GM18511 (cell line): ENCODE results near the gene CCT3.

Source experiments
- ATAC-seq: cut with Tn5 transposase; IDR thresholded peaks from one replicate; pipeline ENCODE4 v1.9.1; 2021; ENCODE audit warnings: mild to moderate bottlenecking, moderate library complexity; ENCODE audit not compliant: unreplicated experiment

The CCT3 gene

DNA sequence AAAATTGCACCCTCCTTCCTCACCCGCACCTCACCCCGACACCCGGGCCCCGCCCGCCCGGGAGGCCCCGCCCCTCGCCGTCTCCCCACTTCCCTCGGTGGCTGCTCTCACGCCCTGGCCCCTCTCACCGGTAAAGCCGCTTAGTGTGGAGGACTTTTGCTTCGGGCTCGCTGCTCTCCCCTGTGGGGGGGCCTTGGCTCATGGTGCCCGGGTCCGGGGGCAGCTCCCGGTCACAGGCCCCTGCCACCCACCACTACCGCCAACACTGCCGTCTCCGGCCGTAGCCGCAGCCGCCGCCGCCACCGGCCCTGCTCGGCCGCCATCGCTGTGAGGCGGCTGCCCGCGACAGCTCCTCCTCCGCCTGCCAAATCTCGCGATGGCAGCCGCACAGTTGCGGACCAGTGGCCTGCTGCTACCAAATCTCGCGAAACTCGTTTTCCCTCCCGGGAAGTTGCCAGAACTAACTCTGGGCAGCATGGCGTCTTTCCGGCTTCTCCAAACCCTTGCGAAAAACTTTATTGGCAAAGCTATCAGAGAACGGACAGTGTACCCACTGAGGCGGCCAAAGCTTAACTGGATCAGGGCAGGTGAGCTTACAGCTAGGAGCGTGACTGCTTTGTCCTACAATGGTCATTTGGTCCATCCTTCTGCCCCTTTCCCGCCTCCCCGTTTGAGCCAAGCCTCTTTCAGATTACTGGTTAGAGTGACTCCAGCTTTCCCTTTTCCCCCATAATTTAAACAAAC lies 55.4 kb downstream of the CCT3 start, which contains the start of gene SMG5:
Gene SMG5, minus strand, starts transcription at position 347 of the 744 bp plus-strand sequence. Its CDS starts 145 bp downstream, at position 202.
- peak; percentile 86 for ATAC-seq

DNA sequence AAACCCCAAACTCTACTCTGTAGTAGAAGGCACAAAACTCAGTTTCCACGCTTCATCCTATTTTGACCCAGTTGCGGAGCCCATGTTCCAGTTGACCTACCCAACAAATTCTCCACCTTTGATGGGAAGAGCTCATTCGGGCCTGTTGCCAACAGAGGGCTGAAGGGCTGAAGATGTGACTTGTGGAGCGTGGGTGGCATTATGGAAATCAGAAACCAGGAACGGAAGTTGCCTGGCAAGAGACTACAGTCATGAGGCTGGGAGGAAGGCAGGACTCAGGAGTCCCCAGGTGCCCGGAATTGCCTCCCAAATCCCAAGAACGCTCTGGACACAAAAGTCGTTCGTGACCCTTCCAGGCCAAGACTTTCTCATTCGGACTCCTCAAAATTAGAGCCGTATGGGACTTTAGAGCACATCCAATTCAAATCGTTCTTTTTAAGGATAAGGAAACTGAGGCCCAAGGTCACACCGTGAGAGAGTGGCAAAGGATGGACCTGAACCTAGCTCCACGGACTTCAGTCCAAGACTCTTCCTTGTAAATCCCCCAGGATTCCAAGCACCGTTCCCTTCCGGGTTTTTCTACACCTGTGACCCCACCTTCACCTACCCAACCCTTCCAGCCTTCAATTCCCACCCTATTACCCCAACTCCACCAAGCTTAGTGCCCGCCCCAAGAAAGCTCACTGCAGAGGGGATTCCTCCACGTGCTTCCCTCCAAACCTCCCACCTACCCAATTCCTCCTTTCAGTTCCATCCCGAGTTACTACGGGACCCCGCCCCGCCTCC lies 56.2 kb downstream of the CCT3 start:
- ATAC-seq, result peak; percentile 9

DNA sequence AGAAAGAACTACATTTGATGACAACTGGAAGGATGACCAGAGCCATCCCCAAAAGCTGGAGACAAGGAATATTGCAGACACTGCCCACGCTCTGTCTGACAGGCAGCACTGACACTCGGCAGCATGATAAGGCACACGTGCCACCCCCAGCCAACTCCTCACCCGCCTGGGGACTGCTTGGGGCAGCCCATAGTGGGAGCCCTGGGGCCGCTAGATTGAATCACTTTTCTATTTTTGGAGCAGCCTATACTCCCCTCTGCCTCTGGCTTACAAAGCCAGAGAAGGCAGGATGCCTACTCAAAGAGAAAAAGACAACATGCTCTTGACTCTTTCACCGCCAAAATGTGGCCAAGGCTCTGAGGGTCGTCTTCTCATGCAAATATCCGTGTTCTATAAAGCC lies 56.8 kb downstream of the CCT3 start:
- peak; percentile 49 for ATAC-seq

DNA sequence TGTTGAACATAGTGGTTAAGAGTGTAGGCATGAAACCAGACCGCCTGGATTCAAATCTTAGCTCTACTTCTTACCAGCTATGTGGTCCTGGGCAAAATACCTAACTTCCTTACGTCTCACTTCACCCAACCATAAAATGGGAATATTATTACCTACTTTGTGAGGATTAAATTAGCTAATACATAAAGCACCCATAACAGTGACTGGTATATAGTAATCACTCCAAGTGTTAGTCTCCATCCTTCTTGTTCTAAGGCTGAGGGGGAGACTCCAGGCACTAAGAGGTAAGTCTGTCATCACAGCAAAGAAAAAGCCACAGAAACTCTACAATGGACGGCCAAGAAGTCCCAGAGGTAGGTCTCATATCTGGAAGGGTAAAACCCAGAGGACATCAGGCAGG lies 58.3 kb downstream of the CCT3 start:
- no peak for ATAC-seq

DNA sequence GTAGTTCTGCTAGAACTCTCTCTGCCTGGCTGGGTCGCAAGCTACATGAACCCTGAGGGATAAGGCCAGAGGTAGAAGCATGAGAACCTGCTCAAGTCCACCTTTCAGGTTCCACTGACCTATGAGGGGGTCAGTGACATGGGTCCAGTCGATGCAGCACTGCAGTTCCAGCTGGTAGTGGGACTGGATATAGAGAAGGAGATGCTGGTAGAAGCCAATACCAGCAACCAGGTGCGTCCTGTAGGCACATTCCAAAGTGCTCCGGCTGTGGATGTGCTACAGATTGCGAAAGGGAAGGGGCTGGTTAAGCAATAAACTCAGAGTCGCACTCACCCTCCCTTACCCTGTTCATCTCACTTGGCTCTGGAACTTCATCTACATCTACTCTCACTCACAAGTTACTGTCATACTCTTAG lies 61.1 kb downstream of the CCT3 start:
- no peak for ATAC-seq

DNA sequence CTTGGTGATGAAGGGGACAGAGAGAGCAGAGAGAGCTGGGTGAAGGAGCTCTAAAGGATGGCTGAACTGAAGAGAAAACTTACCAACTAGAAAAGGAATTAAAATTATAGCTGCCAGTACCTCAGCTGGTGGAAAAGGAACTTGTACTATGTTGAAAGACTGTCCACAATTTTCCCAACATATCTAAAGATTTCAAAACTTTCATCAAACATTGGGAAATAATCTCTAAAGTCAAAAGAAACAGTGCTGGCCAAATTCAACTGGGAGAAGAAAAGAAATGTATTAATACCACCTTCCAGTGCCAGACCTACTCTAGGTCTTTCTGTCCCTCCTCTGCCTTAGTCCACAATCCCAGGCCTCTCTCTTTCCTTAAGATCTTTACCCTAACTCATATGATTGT lies 61.6 kb downstream of the CCT3 start:
- ATAC-seq, result no peak

DNA sequence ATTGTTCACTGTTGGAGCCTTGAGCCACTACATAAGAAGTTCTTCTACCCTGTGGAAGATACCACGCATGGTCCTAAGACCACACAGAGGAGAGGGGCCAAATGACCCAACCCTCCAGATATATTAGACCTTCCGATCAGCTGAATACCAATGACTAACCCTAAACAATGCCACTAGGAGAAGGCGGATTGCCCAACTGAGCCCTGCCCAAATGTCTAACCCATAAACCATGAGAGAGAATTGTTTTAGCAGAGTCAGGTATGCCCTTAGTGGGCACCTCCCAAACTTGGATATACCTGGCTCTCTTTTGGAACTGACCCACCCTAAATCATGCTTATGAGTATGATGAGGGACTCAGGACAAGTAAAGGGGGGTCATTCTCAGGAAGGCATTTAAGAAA lies 67.8 kb downstream of the CCT3 start:
- ATAC-seq, result no peak

DNA sequence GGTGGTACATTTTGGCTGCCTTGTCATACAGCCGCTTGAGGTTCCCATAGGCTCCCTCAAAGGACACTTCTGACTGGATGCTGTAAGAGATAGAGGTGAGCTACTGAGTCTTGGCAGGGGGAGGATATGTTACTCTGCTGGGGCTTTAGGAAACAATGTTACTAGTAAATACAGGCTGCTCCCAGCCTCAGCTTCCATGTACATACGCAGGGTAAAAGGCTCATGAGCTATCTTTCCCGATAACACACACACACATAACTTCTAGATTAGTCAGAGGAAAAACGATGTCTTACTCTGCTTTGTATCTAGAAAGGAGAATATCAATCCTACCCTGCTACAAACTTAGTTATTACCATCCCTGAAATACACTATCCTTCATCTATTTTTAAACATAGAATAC lies 69.8 kb downstream of the CCT3 start:
- ATAC-seq, result no peak

DNA sequence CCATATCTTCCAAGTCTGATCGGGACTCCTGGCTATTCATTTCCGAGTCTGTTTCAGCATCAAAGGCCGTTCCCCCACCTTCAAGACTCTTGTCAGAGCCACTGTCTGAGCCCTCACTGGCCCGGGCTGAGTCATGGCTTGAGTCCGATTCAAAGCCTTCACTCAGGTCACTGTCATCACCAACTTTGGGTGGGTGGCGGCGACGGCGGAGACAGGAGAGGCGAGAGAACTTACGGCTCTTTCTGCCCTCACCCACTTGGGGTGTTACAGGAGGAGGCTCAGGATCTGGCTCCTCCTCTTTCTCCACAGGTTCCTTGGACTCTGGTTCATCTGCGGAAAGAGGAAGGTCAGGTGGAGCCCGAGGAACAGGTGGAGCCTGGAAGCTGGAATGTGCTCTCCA lies 72.0 kb downstream of the CCT3 start:
- ATAC-seq, result no peak

DNA sequence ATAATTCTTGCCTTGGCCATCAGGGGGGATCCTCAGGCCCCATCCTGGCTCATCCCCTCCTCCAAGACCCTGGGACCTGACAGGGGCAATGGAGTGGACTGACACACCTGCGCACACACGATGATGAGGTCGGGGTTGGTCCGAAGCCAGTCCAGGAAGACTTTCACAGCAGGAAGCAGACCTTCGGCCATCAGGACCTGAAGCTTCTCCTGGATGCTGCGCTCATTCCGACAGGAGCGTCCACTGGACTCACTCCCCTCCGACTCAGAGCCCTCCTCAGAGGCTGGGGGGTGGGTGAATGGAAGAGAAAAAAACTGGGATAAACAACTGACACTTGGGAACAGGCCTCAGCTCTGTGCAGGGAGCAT lies 74.8 kb downstream of the CCT3 start:
- ATAC-seq, result no peak

DNA sequence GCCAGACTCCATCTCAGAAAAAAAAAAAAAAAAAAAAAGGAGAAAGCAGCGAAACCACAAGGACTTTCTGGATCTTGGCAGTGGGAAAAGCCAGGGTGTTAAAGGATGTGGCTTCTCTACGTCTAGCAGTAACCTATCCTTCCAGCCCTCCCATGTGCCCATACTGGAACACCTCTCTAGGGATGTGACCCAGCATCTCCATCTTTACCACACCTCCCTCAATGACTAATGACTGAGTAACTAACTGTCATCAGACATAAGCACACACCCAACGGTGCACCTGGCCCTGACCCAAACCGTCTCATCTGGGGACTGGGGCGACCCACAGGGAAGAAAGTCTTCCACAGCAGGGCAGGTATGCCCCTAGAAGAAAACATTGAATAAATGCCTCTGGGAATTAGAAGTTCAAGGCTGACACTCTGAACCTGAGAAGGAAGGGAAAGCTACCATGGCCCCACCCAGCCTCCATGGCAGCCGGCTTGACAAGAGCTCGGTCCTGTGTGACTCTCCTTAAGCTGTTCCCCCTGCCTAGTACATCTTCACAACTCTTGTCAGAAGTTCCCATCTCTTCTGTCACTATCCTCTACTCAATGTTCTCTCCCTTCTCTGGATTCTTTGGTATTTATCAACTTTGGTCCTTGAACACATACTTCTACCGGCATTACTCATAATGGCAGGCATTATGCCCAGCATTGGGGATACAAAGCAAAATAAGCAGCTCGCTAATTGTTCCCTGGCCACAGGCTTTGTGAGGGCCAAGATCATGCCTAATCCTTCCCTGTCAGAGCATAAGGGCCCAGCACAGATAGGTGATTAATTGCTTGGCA lies 75.4 kb downstream of the CCT3 start:
- no peak for ATAC-seq

DNA sequence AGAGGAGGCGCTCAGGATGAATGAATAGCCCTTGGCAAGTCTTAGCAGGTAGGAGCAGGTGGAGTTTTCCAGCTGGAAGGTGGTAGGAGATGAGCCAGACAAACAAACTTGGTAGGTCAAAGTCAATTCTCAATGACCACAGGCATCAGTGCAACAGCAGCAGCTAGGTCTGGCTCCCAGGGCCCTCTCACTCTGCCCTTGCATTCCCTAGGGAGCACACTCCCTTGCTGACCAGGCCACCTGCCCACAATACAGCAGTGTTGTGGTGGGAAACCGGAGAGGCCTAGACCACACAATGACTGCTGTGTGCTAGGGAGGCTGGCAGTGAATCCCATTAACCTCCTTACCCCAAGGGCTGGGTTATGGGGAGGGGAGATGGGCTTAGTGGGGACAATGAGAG lies 77.2 kb downstream of the CCT3 start:
- ATAC-seq, result no peak

DNA sequence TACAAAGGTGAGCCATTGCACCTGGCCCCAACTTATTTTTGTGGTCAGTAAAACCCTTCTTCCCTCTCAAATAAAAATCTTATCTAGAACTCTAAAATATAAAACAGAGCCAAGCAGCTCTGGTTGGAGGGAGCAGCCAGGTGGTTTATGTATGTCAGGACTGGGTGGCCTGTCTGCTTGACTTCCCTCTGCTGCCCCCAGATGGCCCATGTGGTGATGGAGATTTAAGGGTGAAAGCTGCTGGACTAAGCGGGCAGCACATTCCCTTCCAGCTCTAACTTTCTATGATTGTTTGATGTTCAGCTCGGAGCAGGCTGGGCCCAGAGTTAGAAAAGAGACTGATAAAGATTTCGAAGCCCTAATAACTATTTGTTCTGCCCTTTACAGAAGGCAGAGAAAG lies 78.3 kb downstream of the CCT3 start:
- no peak for ATAC-seq
